K562 (cell line): Measurements from ENCODE around the gene ZCCHC24. TPM values are rescaled to one million over a fixed set of nuclear protein-coding genes. Genes with fewer than 3 reads are reported as not detected.

Experiments
- FOXK2 ChIP-seq, 2 experiments: fragments of 450-650 bp; IDR thresholded peaks in 1 of 2; conservative IDR thresholded peaks in 1 of 2; 2 replicates each; pipeline ENCODE4 v1.6.1; 2016; ENCODE audit warnings: low read depth in 2 of 2, mild to moderate bottlenecking in 1 of 2
- MAFK ChIP-seq: IDR thresholded peaks from 2 replicates; pipeline ENCODE4 v1.6.1; 2011; ENCODE audit warnings: low read length, improper control_type of control experiment
- MGA ChIP-seq: fragments of 450-650 bp; IDR thresholded peaks from 2 replicates; pipeline ENCODE4 v1.6.1; 2016; ENCODE audit warnings: mild to moderate bottlenecking, moderate library complexity
- polyA plus RNA-seq, 8 experiments: library from polyadenylated mRNA; depleted of rRNA in 4 of 8; stranded (reverse) in 5 of 8; unstranded in 3 of 8; fragments of >200 nt; fragmentation: Nextera tagmentation in 2 of 8; fragmentation: Illumina TruSeq in 1 of 8; extraction: Ambion mirVana in 2 of 8; extraction: Trizol in 1 of 8; gene quantifications; 2 replicates each; pipeline versions ENCODE4 v1.2.1 to v1.2.3, GENCODE V29; 2011 to 2014; ENCODE audit warnings: inconsistent platforms in 1 of 8, missing spikeins in 1 of 8
- total RNA-seq, 7 experiments: library from RNA; depleted of rRNA in 6 of 7; stranded (reverse); fragments of >200 nt in 6 of 7; fragmentation: Illumina TruSeq in 2 of 7; extraction: Trizol in 2 of 7; gene quantifications; 2 replicates each; pipeline versions ENCODE4 v1.2.1 to v1.2.3, GENCODE V29; 2011 to 2021; ENCODE audit warnings: low replicate concordance in 1 of 7

ZCCHC24 gene
- total and polyA plus RNA-seq, 9 of the 15 experiments (the other 6 are each of a cell fraction or from before 2014, with no cell fraction given): 0.84 to 11.0 (median 4.6) TPM

- TF ChIP-seq MGA (no peak), MAFK (0 out of 2 replicates have a peak, but pooled peaks have one; percentile 28), FOXK2 (conservative IDR thresholded peaks at IDR 0.05 in 1 of 2, IDR thresholded peaks at IDR 0.05 in 1 of 2; ENCODE audit: low read depth in 2 of 2) (0 out of 4 replicates have a peak, but pooled peaks of 1 of the 2 experiments have one; percentile 59)
Observed at GRCh38 chr10:79449181-79450146, 4.0 kb upstream of the ZCCHC24 start (continued).
